Stomach (tissue), 4 donors: ENCODE measurements around the gene PLPPR4.

Experiments used
- CTCF ChIP-seq, 7 experiments: fragments of 450-650 bp in 4 of 7; fragments of 200-600 bp in 3 of 7; sonication (generic) in 3 of 7; IDR thresholded peaks; one replicate each; pipeline ENCODE4 v1.5.1; 2016 to 2019; ENCODE audit warnings: antibody characterized with exemption in 7 of 7, control low read depth in 2 of 7, mild to moderate bottlenecking in 1 of 7
- POLR2A ChIP-seq, 4 donors: fragments of 450-650 bp; IDR thresholded peaks; one replicate each; pipeline ENCODE4 v1.6.1; 2016; ENCODE audit warnings: antibody characterized with exemption in 4 of 4, control low read depth in 2 of 4, mild to moderate bottlenecking in 1 of 4, moderate library complexity in 1 of 4
- POLR2AphosphoS5 ChIP-seq, 3 donors: sonication (generic); formaldehyde crosslinking; IDR thresholded peaks; one replicate each; pipeline ENCODE4 v1.6.1; 2016; ENCODE audit warnings: antibody characterized with exemption in 3 of 3

GRCh38 chr1:99331636-99332035, 67.3 kb downstream of the PLPPR4 start:
- no peak for TF ChIP-seq CTCF (IDR thresholded peaks at IDR 0.05)
- TF ChIP-seq POLR2A (IDR thresholded peaks at IDR 0.05), result no peak
- TF ChIP-seq POLR2AphosphoS5 (IDR thresholded peaks at IDR 0.05), result no peak
